ENCODE measurements around the gene SOX9. TPM values are rescaled to one million over a fixed set of nuclear protein-coding genes. Genes with fewer than 3 reads are reported as not detected.

SOX9 gene
- total RNA-seq, 1 experiment from 2014 or later = 21.7 TPM

- BruUV-seq (replicated peaks) = no TSS peak
- ChIA-PET POLR2A (ENCODE audit: unreplicated experiment) (interaction anchor here (0.6 kb wide), 1 partner anchor 15 kb away, joined by 4 read pairs; no protein-coding TSS in a partner anchor), CTCF (no interaction called here)
- Histone ChIP-seq H2AFZ (no peak overlapping the region), H3K4me3 (no peak overlapping the region), H3K27me3 (ENCODE audit: insufficient read depth, low read depth) (no peaks in the 10 kb centered on the region), H3K4me1 (replicated peaks; ENCODE audit: insufficient read depth) (peaks cover 47% of the 10 kb centered on the region), H3K4me2 (peak overlapping the region; percentile 35), H3K9me2 (ENCODE audit: insufficient read depth) (no peaks in the 10 kb centered on the region), H3K79me2 (ENCODE audit: low read depth) (no peaks in the 10 kb centered on the region), H3K27ac (peak overlapping the region; percentile 43), H3K9me3 (ENCODE audit: insufficient read depth, low read depth) (no peaks in the 10 kb centered on the region), H4K20me1 (ENCODE audit: insufficient read depth) (no peaks in the 10 kb centered on the region), H3K36me3 (ENCODE audit: low read depth) (no peaks in the 10 kb centered on the region), H3F3A (ENCODE audit: insufficient read depth, low read depth) (peaks cover 9% of the 10 kb centered on the region; the same call in 1 of the 2 replicates)
- TF ChIP-seq CTCF (conservative IDR thresholded peaks at IDR 0.05) (no peak), EZH2 (IDR thresholded peaks at IDR 0.05; ENCODE audit: low read depth) (no peak)
- intact Hi-C loops (cut with micrococcal nuclease; ENCODE audit: unreplicated experiment) = no loop called here
- peak in 1 of 2 experiments; percentile 92 for DNase-seq
Measured at GRCh38 chr17:72136692-72137091, 15.9 kb downstream of the SOX9 start.

- Histone ChIP-seq H3K4me3 (no peak overlapping the region), H3K79me2 (ENCODE audit: low read depth) (no peaks in the 10 kb centered on the region), H3K27ac (peak overlapping the region; percentile 43), H3K36me3 (ENCODE audit: low read depth) (no peaks in the 10 kb centered on the region), H3K27me3 (ENCODE audit: insufficient read depth, low read depth) (no peaks in the 10 kb centered on the region), H3K4me2 (peak overlapping the region; percentile 35), H3K4me1 (replicated peaks; ENCODE audit: insufficient read depth) (peaks cover 47% of the 10 kb centered on the region), H2AFZ (no peak overlapping the region), H3F3A (ENCODE audit: insufficient read depth, low read depth) (peaks cover 9% of the 10 kb centered on the region; the same call in 1 of the 2 replicates), H4K20me1 (ENCODE audit: insufficient read depth) (no peaks in the 10 kb centered on the region), H3K9me2 (ENCODE audit: insufficient read depth) (no peaks in the 10 kb centered on the region), H3K9me3 (ENCODE audit: insufficient read depth, low read depth) (no peaks in the 10 kb centered on the region)
- intact Hi-C loops (cut with micrococcal nuclease; ENCODE audit: unreplicated experiment) = no loop called here
- TF ChIP-seq CTCF (conservative IDR thresholded peaks at IDR 0.05) (no peak), EZH2 (IDR thresholded peaks at IDR 0.05; ENCODE audit: low read depth) (no peak)
- no TSS peak for BruUV-seq (replicated peaks)
- POLR2A ChIA-PET (ENCODE audit: unreplicated experiment) = interaction anchor here (0.6 kb wide), 1 partner anchor 42 kb away, joined by 23 read pairs; no protein-coding TSS in a partner anchor
- CTCF ChIA-PET = interaction anchor here (0.6 kb wide), 1 partner anchor 125 kb away, joined by 4 read pairs; no protein-coding TSS in a partner anchor
- no peak for DNase-seq
Measured at GRCh38 chr17:72137161-72137560, 16.3 kb downstream of the SOX9 start.

GRCh38 chr17:72139212-72139611 lies 18.4 kb downstream of the SOX9 start:
- H4K20me1 ChIP-seq (ENCODE audit: insufficient read depth) = no peaks in the 10 kb centered on the region
- intact Hi-C loops (cut with micrococcal nuclease; ENCODE audit: unreplicated experiment) = no loop called here
- H3K79me2 ChIP-seq (ENCODE audit: low read depth) = no peaks in the 10 kb centered on the region
- H3K27me3 ChIP-seq (ENCODE audit: insufficient read depth, low read depth) = no peaks in the 10 kb centered on the region
- H3K9me2 ChIP-seq (ENCODE audit: insufficient read depth) = no peaks in the 10 kb centered on the region
- peaks cover 44% of the 10 kb centered on the region for H3K4me1 ChIP-seq (replicated peaks; ENCODE audit: insufficient read depth)
- H3K4me3 ChIP-seq = no peak overlapping the region
- ChIA-PET CTCF (no interaction called here), POLR2A (ENCODE audit: unreplicated experiment) (interaction anchor here (0.6 kb wide), 1 partner anchor 10 kb away, joined by 11 read pairs; no protein-coding TSS in a partner anchor)
- H3K36me3 ChIP-seq (ENCODE audit: low read depth) = no peaks in the 10 kb centered on the region
- no peak overlapping the region for H2AFZ ChIP-seq
- no peak for TF ChIP-seq CTCF (conservative IDR thresholded peaks at IDR 0.05)
- TF ChIP-seq EZH2 (IDR thresholded peaks at IDR 0.05; ENCODE audit: low read depth) = no peak
- DNase-seq = peak in 1 of 2 experiments; percentile 51
- no peak overlapping the region for H3K27ac ChIP-seq
- peaks cover 8% of the 10 kb centered on the region; the same call in 1 of the 2 replicates for H3F3A ChIP-seq (ENCODE audit: insufficient read depth, low read depth)
- no peaks in the 10 kb centered on the region for H3K9me3 ChIP-seq (ENCODE audit: insufficient read depth, low read depth)
- no peak overlapping the region for H3K4me2 ChIP-seq
- BruUV-seq (replicated peaks) = no TSS peak

Data from PC-9 (cell line).